Liver (tissue), 3 donors: Measurements from ENCODE around the gene SLC6A18.

Experiments
- CTCF ChIP-seq: fragments of 150-350 bp; IDR thresholded peaks from 2 replicates; pipeline ENCODE4 v1.5.1; 2017; ENCODE audit warnings: improper control_type of control experiment, low read depth, low read length; ENCODE audit not compliant: missing input control
- EGR1 ChIP-seq, 2 donors: IDR thresholded peaks; 2 replicates each; pipeline ENCODE4 v1.6.1; 2016 to 2018; ENCODE audit warnings: antibody characterized with exemption in 2 of 2, low read depth in 2 of 2
- HNF4G ChIP-seq: IDR thresholded peaks from 2 replicates; pipeline ENCODE4 v1.6.1; 2016; ENCODE audit warnings: antibody characterized with exemption
- donor health status: healthy.
- donor health status: healthy.

DNA sequence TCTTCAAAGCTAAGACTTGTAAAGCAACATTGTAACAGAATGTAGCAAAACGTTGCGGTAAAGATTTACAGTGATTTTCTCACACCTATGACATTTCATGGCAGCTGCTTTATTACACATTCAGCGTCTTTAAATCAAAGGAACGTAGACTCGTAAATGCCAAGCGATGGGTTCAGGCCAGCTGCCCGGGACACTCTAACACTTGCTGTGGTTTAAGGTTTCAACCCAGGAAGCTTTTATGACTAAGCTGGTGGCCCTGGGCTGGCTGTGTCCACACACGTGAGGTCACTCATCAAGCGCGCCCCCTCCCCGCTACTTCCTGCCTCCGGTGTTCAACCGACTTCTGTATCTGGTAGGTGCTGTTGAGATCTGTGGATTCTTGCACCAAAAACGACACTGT is 2.5 kb downstream of the SLC6A18 start:
- TF ChIP-seq EGR1 (IDR thresholded peaks at IDR 0.05; ENCODE audit: low read depth in 2 of 2) (no peak), HNF4G (no peak), CTCF (no peak)
